Globus pallidus (tissue), 1 donor: Measurements from ENCODE around the gene MTHFD1.
"Not testable (repeated sequence)": the region's sequence is repeated elsewhere in the genome, so short reads cannot be mapped to it uniquely, and the experiment has no call there.

Experiments
- DNase-seq: peaks from one replicate; pipeline ENCODE4 v3.0.0-alpha.2; 2015; ENCODE audit warnings: low spot score

Gene MTHFD1

GRCh38 chr14:64387782-64388532, at the start of gene MTHFD1:
Gene MTHFD1, plus strand, starts transcription at chr14:64388353. Its CDS starts 75 bp downstream, at chr14:64388428.
- DNase-seq, result peak; percentile 99

- DNase-seq, result peak; percentile 94
These were observed 49.4 kb upstream of the MTHFD1 start for GRCh38 chr14:64338616-64339316.

GRCh38 chr14:64340560-64341196, 47.5 kb upstream of the MTHFD1 start:
- no peak for DNase-seq

DNA sequence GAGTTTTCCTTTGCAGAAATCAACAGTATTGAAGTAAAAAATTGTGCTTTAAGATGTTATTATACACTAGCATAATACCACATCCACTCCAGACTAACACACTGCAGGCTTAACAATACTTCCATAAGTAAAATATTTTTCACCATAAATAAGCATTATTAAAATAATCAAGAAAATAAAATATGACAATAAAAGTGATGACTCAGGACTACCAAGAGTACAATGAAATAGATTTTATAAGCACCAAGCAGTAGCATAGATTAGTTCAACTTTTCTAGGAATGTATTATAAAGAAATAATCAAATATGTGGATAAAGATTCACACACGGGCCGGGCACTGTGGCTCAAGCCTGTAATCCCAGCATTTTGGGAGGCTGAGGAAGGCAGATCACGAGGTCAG, 40.4 kb upstream of the MTHFD1 start:
- no peak for DNase-seq

DNA sequence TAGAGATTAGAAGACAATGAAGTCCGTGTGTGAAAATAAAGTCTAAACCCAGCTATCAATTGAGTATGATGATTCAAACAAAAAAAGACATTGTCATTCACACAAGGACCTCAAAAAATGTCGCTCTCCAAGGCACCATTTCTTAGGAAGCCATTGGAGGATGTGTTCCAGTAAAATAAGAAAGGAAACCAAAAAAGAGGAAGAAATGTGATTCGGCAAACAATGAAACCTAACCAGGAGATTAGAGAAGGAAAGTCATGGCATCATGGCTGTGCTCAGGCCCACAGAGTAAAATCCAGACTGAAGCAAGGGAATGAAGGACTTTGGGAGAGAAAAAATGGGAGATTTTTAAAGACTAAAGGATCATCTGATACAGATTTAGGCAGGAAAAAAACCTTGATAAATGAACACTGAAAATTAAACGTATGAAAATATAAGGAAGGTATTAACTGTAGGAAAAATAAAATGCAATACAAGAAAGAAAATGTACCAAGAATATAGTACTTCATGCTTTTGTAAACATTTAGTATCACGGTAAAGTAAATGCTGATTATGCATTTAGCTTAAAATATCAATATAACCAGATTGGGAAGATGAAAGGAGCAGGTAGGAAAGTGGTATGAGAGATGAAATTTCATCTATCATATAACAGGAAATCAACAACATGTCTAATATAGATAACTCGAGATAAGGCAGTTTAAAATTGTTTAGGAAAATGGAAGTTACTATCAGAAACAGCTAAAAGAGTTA, 38.2 kb upstream of the MTHFD1 start:
- no peak for DNase-seq

DNA sequence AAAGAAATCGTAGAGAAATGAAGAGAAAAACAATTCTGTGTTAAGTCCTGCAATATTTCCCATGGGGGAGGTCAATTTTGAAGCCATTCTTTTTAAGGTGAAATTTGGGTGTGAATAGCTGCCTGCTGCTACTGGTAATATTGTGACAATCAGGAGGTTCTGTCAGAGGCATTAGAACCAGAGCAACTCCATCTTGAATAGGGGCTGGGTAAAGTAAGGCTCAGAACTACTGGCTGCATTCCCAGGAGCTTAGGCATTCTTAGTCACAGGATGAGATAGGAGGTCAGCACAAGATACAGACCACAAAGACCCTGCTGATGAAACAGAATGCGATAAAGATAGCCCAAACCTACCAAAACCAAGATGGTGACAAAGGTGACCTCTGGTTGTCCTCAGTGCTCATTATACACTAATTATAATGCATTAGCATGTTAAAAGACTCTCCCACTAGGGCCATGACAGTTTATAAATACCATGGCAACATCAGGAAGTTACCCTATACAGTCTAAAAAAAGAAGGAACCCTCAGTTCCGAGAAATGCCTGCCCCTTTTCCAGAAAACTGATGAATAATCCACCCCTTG, 24.8 kb upstream of the MTHFD1 start:
- DNase-seq, result no peak

DNA sequence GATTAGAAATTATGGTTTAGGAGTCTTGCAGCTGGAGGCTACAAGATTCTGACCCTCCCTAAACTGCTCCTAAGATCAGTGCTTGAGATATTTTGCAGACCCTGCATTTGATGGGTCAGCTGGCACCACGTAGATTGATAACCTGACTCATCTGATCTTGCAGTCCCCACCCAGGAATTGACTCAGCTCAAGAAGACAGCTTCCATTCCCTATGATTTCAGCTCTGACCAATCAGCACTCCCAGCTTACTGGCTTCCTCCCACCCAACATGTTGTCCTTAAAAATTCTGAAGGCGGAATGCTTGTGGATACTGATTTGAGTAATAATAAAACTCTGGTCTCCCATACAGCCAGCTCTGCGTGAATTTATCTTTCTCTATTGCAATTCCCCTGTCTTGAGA, 23.2 kb upstream of the MTHFD1 start:
- DNase-seq, result no peak

GRCh38 chr14:64365358-64365889, 22.7 kb upstream of the MTHFD1 start:
- not testable (repeated sequence) for DNase-seq

DNA sequence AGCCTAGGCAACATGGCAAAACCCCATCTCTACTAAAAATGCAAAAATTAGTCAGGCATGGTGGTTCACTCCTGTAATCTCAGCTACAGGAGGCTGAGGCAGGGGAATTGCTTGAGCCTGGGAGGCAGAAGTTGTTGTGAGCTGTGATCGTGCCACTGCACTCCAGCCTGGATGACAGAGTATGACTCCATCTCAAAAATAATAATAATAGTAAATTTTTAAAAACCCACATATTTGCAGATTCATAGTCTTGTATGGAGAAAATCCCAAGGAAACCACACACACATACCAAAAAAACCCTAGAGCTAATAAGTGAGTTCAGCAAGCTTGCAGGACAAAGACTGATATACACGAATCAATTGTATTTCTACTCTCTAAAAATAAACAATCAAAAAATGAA, 19.0 kb upstream of the MTHFD1 start:
- DNase-seq, result no peak

DNA sequence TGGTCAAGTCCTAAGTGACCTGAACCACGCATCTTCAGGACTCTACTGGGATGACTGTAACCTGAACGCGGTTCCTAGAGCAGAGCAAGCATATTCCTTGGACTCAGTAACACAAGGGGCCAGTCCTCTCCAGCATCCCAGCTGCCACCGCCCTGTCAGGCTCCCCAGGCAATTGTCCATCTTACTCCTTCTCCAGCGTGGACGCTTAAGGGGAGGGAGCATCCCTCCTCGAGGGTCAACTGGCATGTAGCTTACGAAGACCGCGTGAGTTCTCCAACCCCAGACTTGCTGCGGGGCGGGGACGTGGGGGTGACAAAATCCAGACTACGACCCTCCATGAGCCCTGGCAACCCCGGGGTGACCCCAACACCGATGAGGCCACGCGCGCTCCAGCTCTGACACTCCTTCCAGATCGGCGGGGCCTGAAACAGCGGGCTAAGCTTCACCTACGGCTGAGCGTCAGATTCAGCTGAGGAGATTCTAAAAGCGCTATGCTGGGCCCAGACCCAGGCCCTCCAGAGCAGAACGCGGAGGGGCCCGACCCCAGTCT, 846 bp upstream of the MTHFD1 start:
- DNase-seq, result no peak

GRCh38 chr14:64388533-64389285, 556 bp downstream of the MTHFD1 start:
- peak; percentile 3 for DNase-seq

DNA sequence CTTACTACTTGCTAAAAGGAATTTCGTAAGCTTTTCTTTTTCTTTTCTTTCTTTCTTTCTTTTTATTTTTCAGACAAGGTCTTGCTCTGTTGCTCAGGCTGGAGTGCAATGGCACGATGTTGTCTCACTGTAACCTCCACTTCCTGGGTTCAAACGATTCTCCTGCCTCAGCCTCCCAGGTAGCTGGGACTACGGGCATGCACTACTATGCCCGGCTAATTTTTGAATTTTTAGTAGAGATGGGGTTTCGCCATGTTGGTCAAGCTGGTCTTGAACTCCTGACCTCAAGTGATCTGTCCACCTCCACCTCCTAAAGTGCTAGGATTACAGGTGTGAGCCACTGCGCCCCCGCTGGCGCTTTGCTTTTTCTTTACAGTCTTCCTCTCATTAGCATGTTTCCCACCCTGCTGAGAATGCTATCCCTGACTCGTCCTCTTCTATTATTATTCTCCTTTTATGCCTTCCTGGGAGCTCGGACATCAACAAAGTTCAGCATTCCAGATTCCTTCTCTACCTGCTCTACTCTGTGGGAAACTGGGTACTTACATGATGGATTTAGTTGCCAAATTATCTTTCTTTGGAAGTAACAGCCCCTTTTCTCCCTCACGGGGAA, 3.1 kb downstream of the MTHFD1 start:
- no peak for DNase-seq

DNA sequence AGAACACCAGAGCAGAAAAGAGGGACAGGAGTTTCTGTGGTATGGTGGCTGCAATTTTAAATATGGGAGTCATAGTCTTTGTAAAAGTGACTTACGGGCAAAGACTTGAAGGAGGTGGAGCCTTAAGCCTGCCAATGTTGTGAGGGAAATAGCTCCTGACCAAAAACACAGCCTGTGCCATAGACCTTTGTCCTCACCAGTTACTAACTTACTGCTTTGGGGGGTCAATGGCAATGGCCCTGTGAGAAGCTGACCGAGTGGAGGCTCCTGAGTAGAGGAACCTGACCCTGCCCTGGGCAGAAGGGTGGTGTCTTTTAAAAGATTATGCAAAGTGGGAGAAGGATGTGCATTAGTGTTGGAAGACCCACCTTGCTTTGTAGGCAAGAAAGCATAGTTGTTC, 3.8 kb downstream of the MTHFD1 start:
- no peak for DNase-seq

GRCh38 chr14:64393189-64393726, 5.1 kb downstream of the MTHFD1 start:
- not testable (repeated sequence) for DNase-seq

DNA sequence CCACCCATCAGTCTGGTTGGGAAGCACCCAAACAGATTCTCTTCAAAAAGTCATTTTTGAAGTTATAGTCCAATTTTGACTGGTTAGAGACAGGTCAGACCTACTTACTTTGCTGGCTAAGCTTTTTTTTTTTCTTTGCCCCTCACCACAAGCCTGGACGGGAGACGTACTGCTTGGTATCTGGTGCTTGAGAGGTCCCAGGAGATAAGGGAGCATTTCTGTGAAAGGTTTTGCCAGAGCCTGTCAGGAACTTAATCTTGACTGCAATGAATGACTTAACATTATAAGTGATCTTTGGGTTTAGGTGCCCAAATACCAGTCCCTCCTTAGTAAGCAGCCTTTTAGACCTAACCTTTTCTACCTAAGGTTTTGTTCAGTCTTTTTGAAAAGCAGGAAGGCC, 6.3 kb downstream of the MTHFD1 start:
- DNase-seq, result no peak

DNA sequence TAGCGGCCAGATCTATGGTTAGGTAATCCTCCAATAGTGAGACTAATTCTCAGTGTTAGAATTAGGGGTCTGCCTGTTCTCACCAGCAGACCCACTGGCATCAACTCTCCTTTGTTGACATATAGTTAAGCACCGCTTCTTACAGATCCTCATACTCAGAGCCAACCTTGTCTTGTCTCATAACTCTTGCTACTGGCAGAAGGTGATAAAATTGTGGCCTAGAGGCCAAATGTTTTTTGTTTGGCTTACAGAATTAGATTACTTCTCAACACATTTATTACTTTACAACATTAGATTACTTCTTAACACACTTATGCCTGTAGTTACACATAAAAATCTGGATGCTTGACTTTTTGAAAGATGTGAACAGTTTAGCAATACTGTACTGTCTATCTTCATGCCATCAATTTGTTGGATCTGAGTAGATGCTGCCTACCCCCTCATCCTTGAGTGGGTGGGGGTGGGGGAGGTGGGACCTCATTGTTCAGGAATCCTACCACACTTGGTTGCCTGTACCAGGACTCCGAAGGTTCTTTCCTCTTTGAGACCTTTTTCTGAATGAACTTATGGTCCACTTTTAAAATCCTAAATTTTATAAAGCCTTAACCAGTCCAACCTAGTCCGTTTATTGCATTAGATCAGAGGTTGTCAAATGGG, 7.0 kb downstream of the MTHFD1 start:
- DNase-seq, result no peak

DNA sequence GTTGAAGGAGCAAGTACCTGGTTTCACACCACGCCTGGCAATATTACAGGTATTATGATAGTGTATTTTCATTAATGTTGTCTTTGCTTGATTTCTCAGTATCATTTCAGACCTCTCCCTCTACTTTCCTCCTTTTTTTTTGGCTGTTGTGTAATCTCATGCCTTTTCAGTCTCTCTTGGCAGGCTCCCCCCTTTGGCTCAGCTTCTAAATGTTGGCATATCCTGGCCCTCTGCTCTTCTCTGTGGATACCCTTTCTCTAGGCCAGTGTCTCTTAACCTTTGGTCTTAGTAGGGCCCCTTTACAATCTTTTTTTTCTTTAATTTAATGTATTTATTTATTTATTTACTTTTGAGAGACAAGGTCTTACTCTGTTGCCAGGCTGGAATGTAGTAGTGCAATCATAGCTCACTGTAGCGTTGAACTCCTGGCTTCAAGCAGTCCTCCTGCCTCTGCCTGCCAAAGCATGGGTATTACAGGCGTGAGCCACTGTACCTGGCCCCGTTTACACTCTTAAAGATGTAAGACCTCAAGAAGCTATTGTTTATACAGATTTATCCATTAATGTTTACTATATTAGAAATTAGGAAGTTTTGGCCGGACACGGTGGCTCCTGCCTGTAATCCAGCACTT, 12.8 kb downstream of the MTHFD1 start:
- DNase-seq, result no peak

DNA sequence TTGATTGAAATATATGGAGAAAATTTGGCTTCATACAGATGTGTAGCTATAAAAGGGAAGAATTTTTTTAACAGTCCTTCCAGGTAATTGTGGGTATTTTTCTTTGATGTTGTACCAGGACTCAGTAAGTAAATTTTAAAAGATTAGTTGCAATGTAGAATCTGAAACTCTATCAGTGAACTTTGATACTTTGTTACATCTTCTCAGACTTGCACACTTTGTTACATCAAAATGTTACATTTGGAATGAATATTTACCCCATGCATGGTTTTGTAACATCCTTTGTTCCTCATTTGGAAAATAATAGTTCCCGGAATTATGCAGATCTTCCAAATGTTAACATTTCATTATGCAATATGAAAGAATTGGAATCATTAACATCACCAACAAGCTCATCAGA, 13.8 kb downstream of the MTHFD1 start:
- no peak for DNase-seq

- DNase-seq, result no peak
These were observed 17.1 kb downstream of the MTHFD1 start for GRCh38 chr14:64405295-64405694.
